Muscle layer of duodenum (tissue), 2 donors: ENCODE data around the gene TOP2B.

ENCODE experiments used
- H3K27ac ChIP-seq: one replicate; pipeline ENCODE4 v1.7.0; 2013; ENCODE audit warnings: mild to moderate bottlenecking, low read length
- H3K27me3 ChIP-seq: one replicate; pipeline ENCODE4 v1.7.0; 2013; ENCODE audit warnings: low read depth, mild to moderate bottlenecking, control low read depth, low read length
- H3K36me3 ChIP-seq, 2 donors: one replicate each; pipeline ENCODE4 v1.7.0; 2013; ENCODE audit warnings: low read length in 2 of 2, control low read depth in 1 of 2, mild to moderate bottlenecking in 1 of 2; ENCODE audit not compliant: insufficient read depth in 2 of 2, control insufficient read depth in 1 of 2
- H3K4me1 ChIP-seq, 2 donors: one replicate each; pipeline ENCODE4 v1.7.0; 2013; ENCODE audit warnings: low read length in 2 of 2, mild to moderate bottlenecking in 2 of 2, control low read depth in 1 of 2, moderate library complexity in 1 of 2; ENCODE audit not compliant: insufficient read depth in 2 of 2, control insufficient read depth in 1 of 2
- H3K4me3 ChIP-seq, 2 donors: one replicate each; pipeline ENCODE4 v1.7.0; 2013; ENCODE audit warnings: low read length in 2 of 2, low read depth in 1 of 2, mild to moderate bottlenecking in 1 of 2
- H3K9me3 ChIP-seq, 2 donors: one replicate each; pipeline ENCODE4 v1.7.0; 2013; ENCODE audit warnings: low read length in 2 of 2, control low read depth in 1 of 2, mild to moderate bottlenecking in 1 of 2; ENCODE audit not compliant: control insufficient read depth in 1 of 2
- donor health status: healthy.

TOP2B gene

DNA sequence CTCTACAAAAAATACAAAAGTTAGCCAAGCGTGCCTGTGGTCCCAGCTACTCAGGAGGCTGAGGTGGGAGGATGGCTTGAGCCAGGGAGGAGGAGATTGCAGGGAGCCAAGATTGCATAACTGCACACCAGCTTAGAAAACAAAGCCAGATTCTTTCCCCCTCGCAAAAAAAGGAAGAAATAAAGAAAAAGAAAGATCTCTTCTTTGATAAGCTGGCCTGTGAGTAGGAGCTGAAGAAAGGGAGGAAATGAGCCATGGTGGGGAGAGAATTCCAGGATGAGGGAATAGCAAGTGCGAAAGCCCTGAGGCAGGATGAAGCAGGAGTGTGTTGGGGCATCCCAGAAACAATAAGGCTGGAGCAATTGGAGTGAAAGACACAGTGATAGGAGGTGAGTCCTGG lies 24.5 kb upstream of the TOP2B start:
- Histone ChIP-seq H3K36me3 (no peaks in the 10 kb centered on the region), H3K9me3 (no peaks in the 10 kb centered on the region), H3K4me3 (no peak overlapping the region), H3K27me3 (no peaks in the 10 kb centered on the region), H3K4me1 (no peaks in the 10 kb centered on the region), H3K27ac (no peak overlapping the region)

GRCh38 chr3:25687742-25688141 lies 23.0 kb upstream of the TOP2B start:
- H3K27ac ChIP-seq, result no peak overlapping the region

DNA sequence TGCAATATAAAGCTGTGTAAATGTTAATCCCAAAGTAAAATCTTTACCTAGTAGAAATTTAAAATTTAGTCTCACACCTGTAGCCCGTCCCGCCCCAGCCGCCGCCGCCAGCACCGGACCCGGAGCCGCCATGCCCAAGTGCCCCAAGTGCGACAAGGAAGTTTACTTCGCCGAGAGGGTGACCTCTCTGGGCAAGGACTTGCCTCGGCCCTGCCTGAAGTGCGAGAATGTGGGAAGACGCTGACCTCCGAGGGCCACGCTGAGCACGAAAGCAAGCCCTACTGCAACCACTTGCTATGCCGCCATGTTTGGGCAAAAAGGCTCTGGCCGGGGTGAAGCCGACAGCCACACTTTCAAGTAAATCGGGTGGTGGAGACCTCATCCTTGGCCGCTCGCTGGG lies 22.1 kb upstream of the TOP2B start:
- Histone ChIP-seq H3K36me3 (no peaks in the 10 kb centered on the region), H3K27ac (no peak overlapping the region), H3K27me3 (no peaks in the 10 kb centered on the region), H3K9me3 (no peaks in the 10 kb centered on the region), H3K4me1 (no peaks in the 10 kb centered on the region), H3K4me3 (no peak overlapping the region)

More at GRCh38 chr3:25687742-25688141, 23.0 kb upstream of the TOP2B start:
- Histone ChIP-seq H3K27me3 (no peaks in the 10 kb centered on the region), H3K4me3 (no peak overlapping the region), H3K9me3 (no peaks in the 10 kb centered on the region), H3K4me1 (no peaks in the 10 kb centered on the region), H3K36me3 (no peaks in the 10 kb centered on the region)

DNA sequence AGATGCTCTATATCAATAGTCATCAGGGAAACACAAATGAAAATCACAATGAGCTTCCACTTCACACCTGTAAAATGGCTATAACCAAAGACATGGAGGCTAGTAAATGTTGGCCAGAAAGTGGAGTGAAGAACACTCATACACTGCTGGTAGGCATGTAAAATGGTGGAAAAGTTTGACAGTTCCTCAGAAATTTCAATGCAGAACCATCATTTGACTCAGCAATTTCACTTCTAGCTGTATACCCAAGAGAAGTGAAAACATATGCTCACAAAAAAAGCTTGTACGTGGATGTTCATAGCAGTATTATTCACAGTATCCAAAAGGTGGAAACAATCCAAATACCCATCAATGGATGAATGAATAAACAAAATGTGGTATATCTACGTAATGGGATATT lies 19.2 kb upstream of the TOP2B start:
- Histone ChIP-seq H3K4me1 (no peaks in the 10 kb centered on the region), H3K27ac (no peak overlapping the region), H3K4me3 (no peak overlapping the region), H3K36me3 (no peaks in the 10 kb centered on the region), H3K27me3 (no peaks in the 10 kb centered on the region), H3K9me3 (no peaks in the 10 kb centered on the region)

DNA sequence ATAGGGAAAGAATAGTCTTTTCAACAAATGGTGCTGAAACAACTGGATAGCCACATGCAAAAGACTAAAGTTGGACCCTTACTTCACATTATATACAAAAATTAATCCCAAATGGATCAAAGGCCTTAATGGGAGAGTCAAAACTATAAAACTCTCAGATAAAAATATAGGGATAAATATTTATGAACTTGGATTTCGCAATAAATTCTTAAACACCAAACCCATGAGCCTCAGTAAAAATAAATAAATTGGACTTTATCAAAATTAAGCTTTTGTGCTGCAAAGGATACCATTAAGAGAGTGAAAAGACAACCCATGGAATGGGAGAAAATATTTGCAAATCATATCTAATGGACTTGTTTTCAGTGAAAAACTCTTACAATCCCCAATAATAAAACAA lies 18.7 kb upstream of the TOP2B start:
- Histone ChIP-seq H3K4me1 (no peaks in the 10 kb centered on the region), H3K36me3 (no peaks in the 10 kb centered on the region), H3K4me3 (no peak overlapping the region), H3K27me3 (no peaks in the 10 kb centered on the region), H3K9me3 (no peaks in the 10 kb centered on the region), H3K27ac (no peak overlapping the region)

GRCh38 chr3:25679642-25680302 lies 15.1 kb upstream of the TOP2B start:
- Histone ChIP-seq H3K4me1 (no peaks in the 10 kb centered on the region), H3K27me3 (no peaks in the 10 kb centered on the region), H3K27ac (no peak overlapping the region), H3K36me3 (no peaks in the 10 kb centered on the region), H3K4me3 (no peak overlapping the region), H3K9me3 (no peaks in the 10 kb centered on the region)

DNA sequence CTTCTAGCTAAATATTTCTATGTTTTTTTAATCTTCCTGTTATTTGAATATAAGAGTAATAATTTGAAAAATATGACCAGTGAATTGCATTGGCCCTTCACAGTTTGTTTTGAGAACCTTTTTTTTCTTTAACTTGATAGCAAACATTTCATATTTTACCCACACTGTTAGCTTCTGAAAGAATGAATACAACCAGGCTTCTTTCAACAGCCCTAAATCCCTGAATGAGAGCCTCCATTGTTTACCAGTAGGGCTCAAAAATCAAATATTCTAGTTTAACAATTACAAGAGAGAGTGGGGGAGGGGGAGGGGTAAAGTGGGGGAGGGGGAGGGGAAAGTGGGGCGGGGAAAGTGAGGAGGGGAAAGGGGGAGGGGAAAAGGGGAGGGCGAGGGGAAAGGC lies 14.5 kb upstream of the TOP2B start:
- Histone ChIP-seq H3K27me3 (no peaks in the 10 kb centered on the region), H3K4me3 (no peak overlapping the region), H3K9me3 (no peaks in the 10 kb centered on the region), H3K4me1 (no peaks in the 10 kb centered on the region), H3K27ac (no peak overlapping the region), H3K36me3 (no peaks in the 10 kb centered on the region)

GRCh38 chr3:25678581-25678980 lies 13.9 kb upstream of the TOP2B start:
- Histone ChIP-seq H3K27me3 (no peaks in the 10 kb centered on the region), H3K9me3 (no peaks in the 10 kb centered on the region), H3K27ac (no peak overlapping the region), H3K4me1 (no peaks in the 10 kb centered on the region), H3K4me3 (no peak overlapping the region), H3K36me3 (no peaks in the 10 kb centered on the region)

- Histone ChIP-seq H3K36me3 (no peaks in the 10 kb centered on the region), H3K27me3 (no peaks in the 10 kb centered on the region), H3K27ac (no peak overlapping the region), H3K9me3 (no peaks in the 10 kb centered on the region), H3K4me1 (no peaks in the 10 kb centered on the region), H3K4me3 (no peak overlapping the region)
Measured at GRCh38 chr3:25677121-25677520, 12.4 kb upstream of the TOP2B start.

DNA sequence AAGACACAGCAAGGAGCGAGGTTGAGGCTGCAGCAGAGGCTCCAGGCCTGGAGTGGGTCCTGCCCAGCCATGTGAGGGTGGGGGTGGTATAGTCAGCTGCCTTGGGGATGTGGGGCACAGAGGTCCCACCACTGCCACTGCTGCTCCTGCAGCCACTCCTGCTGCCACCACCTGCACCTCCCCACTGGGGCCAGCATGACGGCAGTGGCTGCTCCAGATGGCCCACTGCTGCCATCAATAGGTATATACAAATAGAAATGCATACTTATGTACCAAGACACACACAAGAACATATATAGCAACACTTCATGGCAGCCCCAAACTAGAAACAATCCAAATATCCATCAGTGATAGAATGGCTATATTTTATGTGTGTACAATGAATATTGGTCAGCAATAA lies 10.0 kb upstream of the TOP2B start:
- Histone ChIP-seq H3K27ac (no peak overlapping the region), H3K4me1 (no peaks in the 10 kb centered on the region), H3K27me3 (no peaks in the 10 kb centered on the region), H3K9me3 (no peaks in the 10 kb centered on the region), H3K36me3 (no peaks in the 10 kb centered on the region), H3K4me3 (no peak overlapping the region)

GRCh38 chr3:25673738-25674298 lies 9.1 kb upstream of the TOP2B start:
- no peaks in the 10 kb centered on the region for H3K9me3 ChIP-seq
- no peaks in the 10 kb centered on the region for H3K4me1 ChIP-seq
- H3K4me3 ChIP-seq, result no peak overlapping the region
- no peaks in the 10 kb centered on the region for H3K27me3 ChIP-seq
- H3K27ac ChIP-seq, result no peak overlapping the region
- H3K36me3 ChIP-seq, result no peaks in the 10 kb centered on the region
